Erythroblast (primary cell): ENCODE measurements around the gene CAPN15.

Source experiments
- GATA1 ChIP-seq: IDR thresholded peaks from 2 replicates; pipeline ENCODE4 v1.6.1; 2011; ENCODE audit warnings: low read depth, mild to moderate bottlenecking, control low read depth, low read length, moderate library complexity
- POLR2A ChIP-seq: IDR thresholded peaks from 2 replicates; pipeline ENCODE4 v1.6.1; 2011; ENCODE audit warnings: mild to moderate bottlenecking, low read length

GRCh38 chr16:580141-580945 lies 52.8 kb downstream of the CAPN15 start:
- no peak for TF ChIP-seq POLR2A
- TF ChIP-seq GATA1, result no peak
